PC-9 (cell line): ENCODE results near the gene PKD2L2.

Experiments used
- EZH2 ChIP-seq: fragments of 200-600 bp; sonication (generic); IDR thresholded peaks from 2 replicates; pipeline ENCODE4 v1.8.0; 2017; ENCODE audit warnings: antibody characterized with exemption, low read depth
- TF ChIP-seq, protein P1 (sequence below): fragments of 200-600 bp; sonication (generic); conservative IDR thresholded peaks from 2 replicates; pipeline ENCODE4 v1.6.1; 2017; ENCODE audit warnings: mixed run types, antibody characterized with exemption, mild to moderate bottlenecking, moderate library complexity

DNA sequence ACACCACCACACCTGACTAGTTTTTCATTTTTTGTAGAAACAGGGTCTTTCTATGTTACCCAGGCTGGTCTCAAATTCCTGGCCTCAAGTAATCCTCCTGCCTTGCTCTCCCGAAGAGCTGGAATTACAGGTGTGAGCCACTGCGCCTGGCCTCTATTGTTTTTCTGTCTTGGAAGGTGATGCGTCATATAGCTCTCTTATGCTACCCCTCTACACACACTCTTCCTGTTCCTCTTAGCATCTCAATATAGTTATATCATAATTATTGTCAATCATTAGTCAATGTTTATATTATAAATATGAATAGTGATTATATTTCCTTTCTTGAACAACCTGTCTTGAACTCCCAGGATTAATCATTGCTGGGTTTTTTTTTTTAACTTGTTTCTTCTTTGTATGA, 7.3 kb downstream of the PKD2L2 start:
- TF ChIP-seq, protein P1, sequence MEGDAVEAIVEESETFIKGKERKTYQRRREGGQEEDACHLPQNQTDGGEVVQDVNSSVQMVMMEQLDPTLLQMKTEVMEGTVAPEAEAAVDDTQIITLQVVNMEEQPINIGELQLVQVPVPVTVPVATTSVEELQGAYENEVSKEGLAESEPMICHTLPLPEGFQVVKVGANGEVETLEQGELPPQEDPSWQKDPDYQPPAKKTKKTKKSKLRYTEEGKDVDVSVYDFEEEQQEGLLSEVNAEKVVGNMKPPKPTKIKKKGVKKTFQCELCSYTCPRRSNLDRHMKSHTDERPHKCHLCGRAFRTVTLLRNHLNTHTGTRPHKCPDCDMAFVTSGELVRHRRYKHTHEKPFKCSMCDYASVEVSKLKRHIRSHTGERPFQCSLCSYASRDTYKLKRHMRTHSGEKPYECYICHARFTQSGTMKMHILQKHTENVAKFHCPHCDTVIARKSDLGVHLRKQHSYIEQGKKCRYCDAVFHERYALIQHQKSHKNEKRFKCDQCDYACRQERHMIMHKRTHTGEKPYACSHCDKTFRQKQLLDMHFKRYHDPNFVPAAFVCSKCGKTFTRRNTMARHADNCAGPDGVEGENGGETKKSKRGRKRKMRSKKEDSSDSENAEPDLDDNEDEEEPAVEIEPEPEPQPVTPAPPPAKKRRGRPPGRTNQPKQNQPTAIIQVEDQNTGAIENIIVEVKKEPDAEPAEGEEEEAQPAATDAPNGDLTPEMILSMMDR: no peak
- no peak for TF ChIP-seq EZH2
